Measurements from ENCODE around the gene RALGAPA2.

- TF ChIP-seq CTCF (IDR thresholded peaks at IDR 0.05) (no peak), POLR2AphosphoS5 (IDR thresholded peaks at IDR 0.05) (no peak)
Observed at GRCh38 chr20:20457392-20458126, 254.9 kb downstream of the RALGAPA2 start.

All from esophagus muscularis mucosa (tissue), 3 donors.